ENCODE results near the gene CDK18. TPM values are rescaled to one million over a fixed set of nuclear protein-coding genes. Genes with fewer than 3 reads are reported as not detected.
A peak's percentile ranks its signal among the peaks of the same experiment; 100 is the strongest.

CDK18 gene
- total and polyA plus RNA-seq, 9 of the 15 experiments (the other 6 are each of a cell fraction or from before 2014, with no cell fraction given), result 0.05 to 0.69 (median 0.17) TPM; not detected in 2

- no peak for TF ChIP-seq ELK1 (CRISPR knock-in tag; IDR thresholded peaks at IDR 0.05)
- TF ChIP-seq NFE2 (IDR thresholded peaks at IDR 0.05; ENCODE audit: low read depth), result peak; percentile 40; the same call in 1 of the 2 replicates
- peak; percentile 71 for TF ChIP-seq C11orf30 (IDR thresholded peaks at IDR 0.05; ENCODE audit: low read depth)
- TF ChIP-seq SP2 (IDR thresholded peaks at IDR 0.05; ENCODE audit: extremely low read depth, low read depth, low read length, poor library complexity, severe bottlenecking), result no peak
- TF ChIP-seq SMARCC2 (IDR thresholded peaks at IDR 0.05; ENCODE audit: low read depth), result no peak
Observed at GRCh38 chr1:205532026-205532898, 27.8 kb downstream of the CDK18 start (continued).

GRCh38 chr1:205532996-205533735 lies 28.7 kb downstream of the CDK18 start:
- WGBS (ENCODE audit: insufficient coverage, low coverage, missing lambda C conversion rate), result 2% methylated on average over 12 of the region's 12 CpGs
- in situ Hi-C loops (cut with MboI) (no loop called here), intact Hi-C loops (cut with micrococcal nuclease) (no loop called here)
- FAIRE-seq, result no peak
- Histone ChIP-seq H3K4me1 (replicated peaks in 1 of 2; ENCODE audit: control insufficient read depth in 2 of 2, insufficient read depth in 2 of 2, low read length in 2 of 2) (peaks cover 0 to 24% of the 10 kb centered on the region in 2 experiments; a peak in 3 of 5 replicates), H3K36me3 (ENCODE audit: control insufficient read depth, insufficient read depth, low read length) (no peaks in the 10 kb centered on the region), H3K4me2 (ENCODE audit: insufficient read depth, low read length) (no peak overlapping the region), H3K4me3 (no peak overlapping the region), H4K20me1 (replicated peaks; ENCODE audit: control insufficient read depth, insufficient read depth, low read length) (peaks cover 5% of the 10 kb centered on the region), H3K9me3 (replicated peaks; ENCODE audit: control insufficient read depth, insufficient read depth, low read depth, low read length) (no peaks in the 10 kb centered on the region), H3K79me2 (ENCODE audit: control insufficient read depth, insufficient read depth, low read length) (no peaks in the 10 kb centered on the region), H2AFZ (ENCODE audit: low read depth, low read length) (no peak overlapping the region), H3K9me1 (ENCODE audit: control insufficient read depth, insufficient read depth, low read length) (no peaks in the 10 kb centered on the region), H3K9ac (ENCODE audit: insufficient read depth in 1 of 2, low read depth in 2 of 2, low read length in 2 of 2) (no peak overlapping the region), H3K27ac (ENCODE audit: extremely low read depth, low read depth, low read length) (no peak overlapping the region), H3K27me3 (ENCODE audit: control insufficient read depth in 2 of 2, insufficient read depth in 2 of 2, low read length in 2 of 2) (peaks cover 22 to 73% of the 10 kb centered on the region in 2 experiments; a peak in 4 of 5 replicates)
- ChIA-PET CTCF (ENCODE audit: low intra/inter-chr PET ratio) (no interaction called here), POLR2A (no interaction called here)
- no peak for ATAC-seq
- no TSS peak for BruUV-seq (replicated peaks)
- DNase-seq (ENCODE audit: extremely low read depth in 1 of 4, low spot score in 3 of 4), result no peak
- TF ChIP-seq EGR1 (conservative IDR thresholded peaks at IDR 0.05) (0 out of 2 replicates have a peak, but pooled peaks have one; percentile 37), MCM5 (IDR thresholded peaks at IDR 0.05; ENCODE audit: low read depth) (no peak)
